ENCODE data around the gene GOPC.

DNA sequence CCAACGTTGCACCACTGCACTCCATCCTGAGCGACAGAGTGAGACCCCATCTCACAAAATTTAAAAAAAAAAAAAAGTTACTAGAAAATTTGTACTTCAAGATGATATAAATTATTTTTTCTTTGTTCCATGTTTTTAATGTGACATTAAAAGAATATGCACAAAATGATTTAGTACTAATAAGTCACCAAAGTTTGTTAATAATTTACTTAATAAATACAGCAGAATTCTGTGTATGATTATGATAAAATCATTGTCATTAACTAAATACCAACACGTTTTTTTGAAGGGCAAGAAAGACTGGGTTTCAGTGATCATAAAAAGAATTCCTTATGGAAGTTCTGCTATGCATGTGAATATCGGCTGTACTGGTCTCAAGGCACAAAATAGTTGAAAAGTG is 28.1 kb downstream of the GOPC start:
- TF ChIP-seq, protein P1, sequence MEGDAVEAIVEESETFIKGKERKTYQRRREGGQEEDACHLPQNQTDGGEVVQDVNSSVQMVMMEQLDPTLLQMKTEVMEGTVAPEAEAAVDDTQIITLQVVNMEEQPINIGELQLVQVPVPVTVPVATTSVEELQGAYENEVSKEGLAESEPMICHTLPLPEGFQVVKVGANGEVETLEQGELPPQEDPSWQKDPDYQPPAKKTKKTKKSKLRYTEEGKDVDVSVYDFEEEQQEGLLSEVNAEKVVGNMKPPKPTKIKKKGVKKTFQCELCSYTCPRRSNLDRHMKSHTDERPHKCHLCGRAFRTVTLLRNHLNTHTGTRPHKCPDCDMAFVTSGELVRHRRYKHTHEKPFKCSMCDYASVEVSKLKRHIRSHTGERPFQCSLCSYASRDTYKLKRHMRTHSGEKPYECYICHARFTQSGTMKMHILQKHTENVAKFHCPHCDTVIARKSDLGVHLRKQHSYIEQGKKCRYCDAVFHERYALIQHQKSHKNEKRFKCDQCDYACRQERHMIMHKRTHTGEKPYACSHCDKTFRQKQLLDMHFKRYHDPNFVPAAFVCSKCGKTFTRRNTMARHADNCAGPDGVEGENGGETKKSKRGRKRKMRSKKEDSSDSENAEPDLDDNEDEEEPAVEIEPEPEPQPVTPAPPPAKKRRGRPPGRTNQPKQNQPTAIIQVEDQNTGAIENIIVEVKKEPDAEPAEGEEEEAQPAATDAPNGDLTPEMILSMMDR (IDR thresholded peaks at IDR 0.05), result no peak
- TF ChIP-seq POLR2A (IDR thresholded peaks at IDR 0.05), result no peak
- TF ChIP-seq EP300 (IDR thresholded peaks at IDR 0.05), result no peak
- TF ChIP-seq POLR2AphosphoS5 (IDR thresholded peaks at IDR 0.05), result no peak

All from gastroesophageal sphincter (tissue), 3 donors.